NCI-H748 treated with DMSO at 0.1 percent for 48 hours (cell line): ENCODE measurements around the gene NOC4L.

ENCODE experiments used
- DNase-seq: peaks from one replicate; lab custom pipeline; 2025; lab: John Stamatoyannopoulos, UW

Gene NOC4L

GRCh38 chr12:132170094-132170636 lies 25.9 kb downstream of the NOC4L start:
- DNase-seq = no peak

DNA sequence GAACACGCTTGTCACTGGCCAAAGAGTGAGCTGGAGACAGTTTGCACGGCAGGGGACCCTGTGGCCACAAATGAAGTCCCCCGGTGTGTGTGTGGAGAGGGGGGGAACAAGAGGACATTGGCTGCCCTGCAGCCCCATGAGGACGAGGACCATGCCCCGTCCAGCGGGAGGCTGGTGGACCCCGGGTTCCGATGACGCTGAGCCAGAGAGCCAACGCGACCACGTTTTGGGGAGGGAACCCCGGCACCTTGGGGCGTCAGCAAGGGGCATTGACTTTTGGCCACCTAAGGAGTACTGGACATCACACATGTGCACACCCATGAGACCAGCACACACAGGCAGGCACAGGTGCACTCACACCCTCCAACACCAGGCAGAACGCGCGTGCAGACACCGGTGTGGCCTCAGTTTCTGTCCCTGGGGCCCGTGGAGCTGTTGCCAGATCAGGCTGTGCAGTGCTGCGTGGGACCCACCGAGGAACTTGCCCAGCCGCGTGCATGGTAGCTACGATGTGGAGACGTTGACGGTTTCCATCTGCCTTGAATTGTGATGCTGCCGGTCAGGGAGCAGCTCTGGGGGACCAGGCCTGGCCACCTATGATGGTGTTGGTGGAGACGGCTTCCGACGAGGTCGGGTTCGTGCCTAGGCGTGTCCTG lies 26.5 kb downstream of the NOC4L start:
- no peak for DNase-seq

- no peak for DNase-seq
Observed at GRCh38 chr12:132171293-132171967, 27.2 kb downstream of the NOC4L start.

GRCh38 chr12:132171968-132172521 lies 27.8 kb downstream of the NOC4L start:
- no peak for DNase-seq

- no peak for DNase-seq
Observed at GRCh38 chr12:132172619-132173018, 28.4 kb downstream of the NOC4L start.

DNA sequence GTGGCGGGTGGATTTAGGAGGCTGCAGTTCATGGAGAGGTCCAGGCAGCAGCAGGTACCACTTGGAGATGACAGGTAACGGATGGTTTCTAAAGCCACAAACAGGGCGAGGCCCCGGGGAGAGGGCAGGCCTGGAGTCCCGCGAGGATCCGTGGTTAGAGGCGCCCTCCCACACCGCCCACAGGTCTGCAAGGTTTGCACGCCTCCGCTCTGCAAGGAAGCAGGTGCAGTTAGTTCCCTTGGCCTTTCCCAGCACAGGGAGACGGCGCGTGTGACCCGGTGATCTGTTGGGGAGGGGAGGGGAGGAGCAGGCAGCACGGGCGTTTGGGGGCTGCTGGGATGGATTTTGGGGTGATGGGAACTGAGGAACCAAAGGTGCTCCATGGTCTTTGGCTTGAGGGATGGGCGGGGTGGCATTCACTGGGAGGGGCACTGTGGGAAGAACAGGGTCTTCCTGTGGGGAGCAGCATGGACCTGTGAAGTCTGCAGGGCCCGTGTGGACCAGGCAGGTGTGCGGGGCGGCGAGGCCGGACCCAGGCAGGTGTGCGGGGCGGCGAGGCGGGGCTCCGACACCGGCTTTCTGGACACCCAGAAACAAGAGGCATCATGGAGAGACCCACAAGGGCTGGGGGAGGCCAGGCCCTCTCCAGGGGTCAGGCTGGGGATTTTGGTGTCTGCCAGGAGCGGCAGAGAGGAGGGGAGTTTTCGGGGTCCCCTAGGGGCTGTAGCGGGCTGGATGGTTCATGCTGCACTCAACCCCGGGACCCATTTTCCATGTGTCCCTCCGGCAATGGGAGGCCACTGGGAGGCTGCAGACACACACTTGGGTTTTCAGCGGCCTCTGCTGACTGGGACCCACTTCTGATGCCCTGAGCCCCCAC lies 29.1 kb downstream of the NOC4L start:
- no peak for DNase-seq

- DNase-seq = no peak
Observed at GRCh38 chr12:132174015-132174838, 30.0 kb downstream of the NOC4L start.

- no peak for DNase-seq
Observed at GRCh38 chr12:132174839-132175490, 30.7 kb downstream of the NOC4L start.

DNA sequence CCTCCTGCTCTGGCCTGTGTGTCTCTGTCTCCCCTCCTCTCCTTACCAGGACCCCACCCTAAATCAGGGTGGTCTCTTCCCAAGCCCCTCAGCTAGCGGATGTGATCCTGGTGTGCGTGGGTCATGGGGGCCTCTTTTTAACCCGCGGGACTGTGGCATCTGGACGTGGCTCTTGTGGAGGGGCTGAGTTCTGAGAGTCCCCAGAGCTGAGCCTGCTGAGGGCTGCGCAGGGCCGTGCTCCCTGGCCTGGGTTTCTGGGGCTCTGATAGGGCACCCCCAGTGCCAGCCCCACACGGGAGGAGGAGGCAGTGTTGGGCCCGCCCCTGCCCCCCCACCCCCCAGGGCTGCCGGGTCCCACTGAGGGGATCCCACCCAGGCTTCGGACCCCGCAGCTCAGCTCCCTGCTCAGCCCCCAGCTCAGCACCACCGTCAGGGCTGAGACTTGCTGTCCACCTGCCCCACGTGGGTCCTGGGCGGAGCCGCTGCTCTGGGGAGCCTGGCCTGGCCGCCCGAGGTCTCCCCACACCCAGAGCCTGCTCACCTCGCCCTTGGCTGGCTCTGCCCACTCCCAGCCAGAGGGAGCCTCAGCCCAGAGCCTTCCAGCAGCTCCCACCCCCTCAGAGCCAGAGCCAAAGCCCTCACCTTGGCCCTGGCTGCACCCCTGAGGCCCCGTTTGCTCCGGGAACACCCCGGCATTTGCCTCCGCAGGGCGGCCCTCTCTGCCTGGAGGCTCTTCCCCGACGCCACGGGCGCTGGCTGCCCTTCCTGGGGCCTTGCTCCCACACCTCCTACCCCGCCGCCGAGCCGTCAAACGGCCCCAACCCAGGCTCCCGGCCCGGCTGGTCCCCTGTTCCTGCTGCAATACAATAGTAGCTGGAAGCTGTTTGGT lies 31.5 kb downstream of the NOC4L start:
- DNase-seq = no peak

GRCh38 chr12:132176385-132176919 lies 32.2 kb downstream of the NOC4L start:
- no peak for DNase-seq

- DNase-seq = no peak
Observed at GRCh38 chr12:132176920-132177551, 32.8 kb downstream of the NOC4L start.

DNA sequence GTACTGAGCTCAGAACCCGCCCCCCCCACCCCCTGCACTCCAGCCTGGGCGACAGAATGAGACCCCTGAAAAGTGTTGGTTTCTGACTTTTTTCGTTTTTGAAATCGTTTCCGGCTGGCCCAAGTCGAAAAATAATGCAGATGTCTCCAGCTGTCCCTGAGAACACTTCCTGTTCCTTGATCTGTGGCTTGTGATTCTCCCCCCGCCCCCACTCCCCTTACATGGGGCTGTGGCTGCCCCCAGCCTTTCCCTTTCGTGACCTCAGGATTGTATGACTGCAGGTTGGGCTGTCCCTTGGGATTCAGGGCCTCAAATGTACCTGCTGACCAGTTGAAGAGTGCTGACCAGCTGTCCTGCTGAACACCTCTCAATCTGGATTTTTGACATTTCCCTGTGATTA lies 34.1 kb downstream of the NOC4L start:
- DNase-seq = no peak

GRCh38 chr12:132178801-132179401 lies 34.6 kb downstream of the NOC4L start:
- peak; percentile 33 for DNase-seq

DNA sequence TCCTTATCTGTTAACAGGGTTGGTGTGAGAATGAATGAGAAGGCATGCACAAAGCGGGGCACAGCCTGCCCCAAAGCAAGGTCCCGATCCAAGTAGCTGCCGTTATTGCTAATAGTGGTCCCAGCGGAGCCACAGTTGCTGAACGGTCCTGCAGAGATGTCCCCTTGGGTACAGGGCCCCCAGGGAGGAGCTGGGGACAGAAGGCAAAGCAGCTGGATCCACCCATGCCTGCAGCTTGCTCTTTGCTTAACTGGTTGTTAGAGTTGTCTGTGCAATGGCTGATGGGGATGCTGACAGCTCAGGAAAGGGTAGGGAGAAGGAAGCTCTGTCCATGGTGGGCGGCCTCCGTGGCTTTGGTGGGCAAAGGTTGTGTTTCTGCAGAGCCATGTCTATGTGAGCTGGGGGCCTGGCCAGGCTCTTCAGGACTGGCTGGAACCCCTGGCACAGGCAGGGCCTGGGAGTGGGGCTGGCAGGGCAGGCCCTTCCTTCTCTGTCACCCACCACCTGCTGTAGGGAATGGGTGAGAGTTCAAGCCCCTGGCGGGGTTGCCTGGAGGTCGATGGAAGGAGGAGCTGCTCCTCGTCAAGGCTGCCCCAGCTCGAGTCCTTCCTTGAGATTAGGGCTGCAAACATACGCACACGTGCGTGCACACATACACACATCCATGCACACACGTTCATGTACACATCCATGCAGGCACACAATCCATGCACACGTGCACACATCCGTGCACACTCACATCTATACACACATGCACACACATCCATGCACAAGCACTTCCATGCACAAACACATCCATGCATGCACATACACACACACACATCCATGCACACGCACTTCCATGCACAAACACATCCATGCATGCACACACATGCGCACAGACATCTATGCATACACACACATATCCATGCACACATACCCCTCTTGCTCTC lies 35.4 kb downstream of the NOC4L start:
- no peak for DNase-seq

DNA sequence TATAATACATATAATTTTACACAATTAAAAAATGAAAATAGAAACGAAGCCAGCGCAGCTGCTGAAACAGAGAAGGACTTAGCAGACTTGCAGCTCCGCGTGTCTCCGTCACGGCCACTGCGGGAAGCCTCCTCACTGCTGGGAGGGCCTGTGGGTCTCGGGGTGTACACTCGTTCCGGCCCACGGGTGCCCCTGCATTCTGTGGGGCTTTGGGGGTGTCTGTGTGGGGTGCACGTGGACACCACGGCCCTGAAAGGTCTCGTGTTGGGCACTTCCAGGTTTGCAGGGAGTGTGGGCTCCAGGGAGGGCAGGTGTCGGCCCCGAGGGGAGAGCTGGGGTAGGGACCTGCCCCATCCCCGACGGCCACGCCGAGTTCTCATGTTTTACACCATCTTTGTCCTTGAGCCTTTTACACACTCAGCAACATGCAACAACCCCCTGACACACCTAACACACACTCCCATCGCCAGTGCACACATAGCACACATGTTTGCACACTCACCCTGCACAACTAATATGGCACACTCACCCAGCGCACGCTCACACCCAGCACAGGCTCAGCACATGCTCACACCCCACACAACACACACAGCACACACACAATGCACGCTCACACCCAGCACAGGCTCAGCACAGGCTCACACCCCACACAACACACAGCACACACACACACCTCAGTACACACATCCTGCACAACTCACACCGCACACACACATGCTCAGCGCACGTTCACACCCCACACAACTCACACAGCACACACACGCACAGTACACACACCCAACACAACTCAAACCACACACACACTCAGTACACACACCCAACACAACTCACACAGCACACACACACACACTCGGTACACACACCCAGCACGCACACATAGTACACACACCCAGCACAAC lies 36.6 kb downstream of the NOC4L start:
- no peak for DNase-seq

- no peak for DNase-seq
Observed at GRCh38 chr12:132181570-132182200, 37.4 kb downstream of the NOC4L start.
